Transverse colon (tissue), 4 donors: Measurements from ENCODE around the gene EYS.

Experiments
- POLR2A ChIP-seq: fragments of 450-650 bp; IDR thresholded peaks from one replicate; pipeline ENCODE4 v1.6.1; 2016; ENCODE audit warnings: antibody characterized with exemption, mild to moderate bottlenecking, moderate library complexity
- POLR2AphosphoS5 ChIP-seq, 3 donors: sonication (generic); formaldehyde crosslinking; IDR thresholded peaks; one replicate each; pipeline ENCODE4 v1.6.1; 2016; ENCODE audit warnings: antibody characterized with exemption in 3 of 3
- TF ChIP-seq, protein P1 (sequence below), 5 experiments: fragments of 200-600 bp in 3 of 5; fragments of 450-650 bp in 2 of 5; sonication (generic) in 3 of 5; IDR thresholded peaks; 1 replicate in 2 of 5; 2 replicates in 3 of 5; pipeline ENCODE4 v1.5.1; 2016 to 2017; ENCODE audit warnings: antibody characterized with exemption in 5 of 5, inconsistent platforms in 3 of 5, mild to moderate bottlenecking in 2 of 5, moderate library complexity in 1 of 5

DNA sequence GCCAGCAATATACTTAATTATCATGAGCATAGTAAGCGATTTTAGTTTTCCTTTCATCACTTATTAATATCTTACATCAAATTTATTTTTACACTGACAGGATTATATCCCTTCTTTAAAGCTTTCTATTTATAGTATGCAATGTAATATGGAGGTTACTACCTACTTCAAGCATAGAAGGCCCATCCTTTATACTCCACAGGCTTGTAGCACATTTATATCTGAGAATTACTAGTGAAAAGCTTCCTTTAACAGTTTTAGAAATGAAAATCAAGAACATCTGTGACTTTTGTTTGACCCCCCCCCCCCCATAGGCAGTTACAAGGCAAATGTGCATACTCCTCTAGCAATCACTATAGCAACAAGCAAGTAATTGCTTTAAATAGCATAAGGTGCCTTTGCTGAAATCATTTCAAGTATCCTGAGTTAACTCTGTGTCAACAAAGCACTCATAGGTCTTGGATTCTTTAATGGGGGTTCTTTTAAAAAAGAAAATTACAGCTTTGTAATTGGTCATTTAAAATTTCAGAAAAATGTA lies 1153.7 kb downstream of the EYS start:
- TF ChIP-seq, protein P1, sequence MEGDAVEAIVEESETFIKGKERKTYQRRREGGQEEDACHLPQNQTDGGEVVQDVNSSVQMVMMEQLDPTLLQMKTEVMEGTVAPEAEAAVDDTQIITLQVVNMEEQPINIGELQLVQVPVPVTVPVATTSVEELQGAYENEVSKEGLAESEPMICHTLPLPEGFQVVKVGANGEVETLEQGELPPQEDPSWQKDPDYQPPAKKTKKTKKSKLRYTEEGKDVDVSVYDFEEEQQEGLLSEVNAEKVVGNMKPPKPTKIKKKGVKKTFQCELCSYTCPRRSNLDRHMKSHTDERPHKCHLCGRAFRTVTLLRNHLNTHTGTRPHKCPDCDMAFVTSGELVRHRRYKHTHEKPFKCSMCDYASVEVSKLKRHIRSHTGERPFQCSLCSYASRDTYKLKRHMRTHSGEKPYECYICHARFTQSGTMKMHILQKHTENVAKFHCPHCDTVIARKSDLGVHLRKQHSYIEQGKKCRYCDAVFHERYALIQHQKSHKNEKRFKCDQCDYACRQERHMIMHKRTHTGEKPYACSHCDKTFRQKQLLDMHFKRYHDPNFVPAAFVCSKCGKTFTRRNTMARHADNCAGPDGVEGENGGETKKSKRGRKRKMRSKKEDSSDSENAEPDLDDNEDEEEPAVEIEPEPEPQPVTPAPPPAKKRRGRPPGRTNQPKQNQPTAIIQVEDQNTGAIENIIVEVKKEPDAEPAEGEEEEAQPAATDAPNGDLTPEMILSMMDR (IDR thresholded peaks at IDR 0.05): no peak
- TF ChIP-seq POLR2AphosphoS5 (IDR thresholded peaks at IDR 0.05) (no peak), POLR2A (no peak)
